GM12875 (cell line): Measurements from ENCODE around the gene COCH.
A peak's percentile ranks its signal among the peaks of the same experiment; 100 is the strongest.

Experiments used
- H3K4me3 ChIP-seq: one replicate; pipeline ENCODE4 v1.5.1; 2011; ENCODE audit warnings: low read depth, low read length, control low read depth
- CTCF ChIP-seq: IDR thresholded peaks from 2 replicates; pipeline ENCODE4 v1.5.1; 2011; ENCODE audit warnings: low read depth, mild to moderate bottlenecking, control low read depth, inconsistent platforms, low read length, moderate library complexity, borderline replicate concordance; ENCODE audit not compliant: insufficient read depth

COCH gene

GRCh38 chr14:30873308-30874119 is 845 bp upstream of the COCH start:
- no peak for TF ChIP-seq CTCF

GRCh38 chr14:30874999-30875787 is 834 bp downstream of the COCH start:
- TF ChIP-seq CTCF = no peak
- peak overlapping the region; percentile 65 for H3K4me3 ChIP-seq

More at GRCh38 chr14:30873308-30874119, 845 bp upstream of the COCH start:
- peak overlapping the region; percentile 65 for H3K4me3 ChIP-seq

- no peak overlapping the region for H3K4me3 ChIP-seq
- no peak for TF ChIP-seq CTCF
Observed at GRCh38 chr14:30875788-30876053, 1.4 kb downstream of the COCH start.

DNA sequence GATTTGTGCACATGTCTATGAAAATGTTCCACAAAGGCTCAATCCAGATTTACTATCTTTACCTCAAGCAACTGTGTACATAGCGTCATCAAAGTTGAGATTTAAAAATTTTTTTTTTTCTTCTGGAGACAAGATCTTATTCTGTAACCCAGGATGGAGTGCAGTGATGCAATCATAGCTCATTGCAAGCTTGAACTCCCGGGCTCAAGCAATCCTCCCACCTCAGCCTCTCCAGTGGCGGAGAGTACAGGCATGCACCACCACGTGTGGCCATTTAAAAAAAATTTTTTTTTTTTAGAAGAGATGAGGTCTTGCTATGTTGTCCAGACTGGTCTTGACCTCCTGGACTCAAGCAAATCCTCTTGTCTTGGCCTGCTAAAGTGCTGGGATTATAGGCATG is 2.3 kb downstream of the COCH start:
- no peak for TF ChIP-seq CTCF
- no peak overlapping the region for H3K4me3 ChIP-seq

GRCh38 chr14:30882431-30882830 is 8.1 kb downstream of the COCH start:
- no peak overlapping the region for H3K4me3 ChIP-seq

DNA sequence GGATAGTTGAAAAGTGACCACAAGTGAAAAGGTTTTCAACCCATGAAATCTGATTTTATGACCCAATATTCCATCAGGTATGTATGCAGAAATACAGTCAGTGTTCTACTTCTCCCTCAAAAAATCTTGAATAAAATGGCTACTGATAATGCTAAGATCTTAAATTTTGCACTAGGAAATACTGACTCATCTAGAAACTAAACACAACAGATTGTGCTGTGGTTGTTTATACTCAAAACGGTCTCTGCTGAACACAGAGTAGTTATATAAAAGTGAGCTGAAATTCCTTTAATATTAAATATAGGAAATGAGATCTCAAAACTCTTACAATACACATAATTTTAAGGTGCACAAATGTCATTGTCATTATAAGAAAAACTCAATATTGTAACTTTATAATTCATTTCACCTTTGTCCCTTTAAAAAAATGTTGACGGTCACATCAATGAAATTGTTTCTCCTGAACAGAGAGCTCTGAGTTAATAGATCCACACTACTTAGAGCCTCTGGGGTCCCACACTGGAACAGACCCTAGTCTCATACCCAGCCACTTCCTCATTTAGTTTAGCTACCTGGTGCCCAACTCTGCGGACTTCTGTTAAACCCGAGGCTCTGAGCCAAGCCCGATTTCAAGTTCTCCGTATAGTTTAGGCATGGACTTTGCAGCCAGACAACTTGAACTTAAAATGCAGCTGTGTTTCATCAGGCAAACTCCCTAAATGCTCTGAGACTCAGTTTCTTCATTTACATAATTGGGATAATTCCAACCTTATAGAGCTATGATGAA is 9.3 kb downstream of the COCH start:
- H3K4me3 ChIP-seq = no peak overlapping the region
- no peak for TF ChIP-seq CTCF

More at GRCh38 chr14:30882431-30882830, 8.1 kb downstream of the COCH start:
- TF ChIP-seq CTCF = no peak
